NCI-H2196 treated with DMSO at 0.1 percent for 48 hours (cell line): Measurements from ENCODE around the gene ALG6.

ENCODE experiments used
- DNase-seq: peaks from one replicate; lab custom pipeline; 2025; ENCODE audit not compliant: unreplicated experiment; lab: John Stamatoyannopoulos, UW

Gene ALG6

GRCh38 chr1:63367215-63368103 lies at the start of gene ALG6:
ALG6 (plus strand) TSS chr1:63367627; CDS start chr1:63370978, 3,351 bp downstream.
- DNase-seq = peak; percentile 96

- DNase-seq = no peak
Measured at GRCh38 chr1:63317817-63318152, 49.6 kb upstream of the ALG6 start.

GRCh38 chr1:63318201-63318979 lies 49.0 kb upstream of the ALG6 start:
- DNase-seq = no peak

DNA sequence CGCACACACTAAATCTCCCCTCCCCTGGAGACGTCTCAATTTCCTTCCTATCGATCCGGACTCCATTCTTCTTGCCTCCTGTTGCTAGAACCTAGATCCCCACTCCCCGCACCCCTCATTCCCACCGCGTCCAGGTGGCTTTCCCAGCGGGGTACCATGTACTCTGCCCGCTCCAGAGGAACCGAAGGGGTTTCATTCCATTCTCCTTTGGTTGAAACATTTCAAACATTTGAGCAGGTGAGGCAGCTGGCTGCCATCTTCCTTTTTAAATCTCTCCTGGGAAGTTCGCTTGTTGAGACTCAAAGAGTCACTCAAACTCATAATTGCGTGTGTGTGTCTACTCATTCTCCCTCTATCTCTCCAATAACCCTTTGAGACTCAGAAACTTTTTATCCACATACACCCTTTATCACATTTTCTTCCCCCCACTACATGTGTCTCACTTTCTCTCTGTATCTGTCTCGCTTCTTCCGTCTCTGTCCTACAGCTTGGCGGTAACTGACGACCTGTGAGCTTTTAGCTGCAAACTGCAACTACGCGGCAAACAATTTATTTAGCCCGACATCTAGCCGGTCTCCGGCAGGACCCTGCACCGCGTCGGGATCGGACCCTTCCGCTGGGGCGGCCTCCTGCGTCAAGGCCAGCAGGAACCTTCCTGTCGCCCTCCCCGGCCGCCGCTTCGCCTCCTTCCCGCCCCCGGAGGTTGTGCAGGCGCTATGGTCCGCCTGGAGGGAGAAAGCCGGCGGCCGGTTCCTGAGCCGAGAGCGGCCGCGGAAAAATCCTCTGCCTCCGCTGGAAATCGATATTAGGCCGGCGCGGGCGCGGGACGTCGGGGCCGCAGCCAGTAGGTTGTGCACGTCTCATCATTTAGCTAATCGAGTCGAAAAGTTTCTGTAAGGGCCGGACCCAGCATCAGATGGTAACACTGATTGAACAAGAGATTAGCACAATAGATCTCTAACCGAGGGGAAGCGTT lies 48.1 kb upstream of the ALG6 start:
- DNase-seq = no peak

DNA sequence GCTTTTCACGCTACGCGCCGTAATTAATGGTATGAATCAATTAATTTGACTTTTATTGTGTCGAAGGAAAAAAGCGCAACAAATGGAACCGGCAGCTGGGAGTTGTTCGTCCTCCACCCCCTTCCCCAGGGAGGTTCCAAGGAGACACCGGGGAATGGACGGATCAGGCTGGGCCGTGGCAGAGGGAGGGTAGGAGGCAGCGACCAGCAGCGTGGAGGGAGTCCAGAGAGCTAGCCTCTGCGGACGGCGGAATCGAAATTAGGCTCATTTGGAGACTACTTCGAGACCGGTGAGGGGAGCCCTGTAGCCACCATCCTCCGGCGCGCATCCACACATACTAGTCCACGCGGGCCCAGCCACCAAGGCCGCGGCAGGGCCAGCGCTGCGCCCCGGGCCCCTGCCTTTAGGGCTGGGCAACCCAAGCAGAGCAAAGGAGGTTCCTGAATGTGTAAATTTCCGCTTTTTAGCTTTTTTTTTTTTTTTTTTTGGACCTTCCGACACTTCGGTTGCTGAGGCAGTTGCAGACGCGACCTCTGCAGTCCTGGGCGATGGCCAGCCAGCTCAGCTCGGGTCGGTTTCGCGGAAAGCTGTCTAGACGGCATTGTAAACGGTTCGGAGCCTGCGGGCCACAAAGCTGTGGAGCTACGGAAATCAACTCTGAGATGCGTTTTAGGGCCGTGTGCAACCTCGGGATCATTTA lies 47.3 kb upstream of the ALG6 start:
- no peak for DNase-seq

DNA sequence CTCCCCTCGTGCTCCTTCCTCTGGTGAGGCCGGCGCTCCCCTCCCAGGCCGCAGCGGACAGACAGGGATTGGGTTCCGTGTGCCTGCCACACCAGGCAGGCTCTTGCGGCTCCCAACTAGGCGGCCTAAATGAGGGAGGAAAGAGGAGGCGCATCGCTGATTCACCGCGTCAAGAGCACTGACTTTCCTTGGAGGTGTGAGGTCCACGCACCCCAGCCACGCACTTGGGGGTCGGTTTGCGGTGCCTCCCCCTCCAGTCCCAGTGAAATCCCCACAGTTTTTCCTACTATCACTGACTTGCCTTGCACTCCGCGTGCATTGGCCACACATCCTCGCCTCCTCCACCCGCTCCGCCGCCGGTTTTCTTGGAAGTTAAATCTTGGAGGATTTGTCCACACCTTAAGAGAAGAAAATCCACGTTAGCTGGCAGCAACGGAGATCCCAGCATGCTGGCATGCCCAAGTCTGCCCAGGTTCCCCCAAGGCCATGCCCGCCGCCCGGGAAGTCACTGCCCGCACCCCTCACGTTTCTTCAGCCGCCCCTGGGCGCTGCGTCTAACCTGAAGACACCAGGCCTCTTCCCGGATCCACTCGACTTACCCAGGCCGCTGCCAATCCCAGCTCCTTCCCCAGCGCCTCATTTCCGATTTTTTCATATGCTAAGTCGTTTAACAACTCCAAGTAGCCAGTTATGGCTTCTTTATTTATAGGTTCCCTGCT lies 46.2 kb upstream of the ALG6 start:
- no peak for DNase-seq

DNA sequence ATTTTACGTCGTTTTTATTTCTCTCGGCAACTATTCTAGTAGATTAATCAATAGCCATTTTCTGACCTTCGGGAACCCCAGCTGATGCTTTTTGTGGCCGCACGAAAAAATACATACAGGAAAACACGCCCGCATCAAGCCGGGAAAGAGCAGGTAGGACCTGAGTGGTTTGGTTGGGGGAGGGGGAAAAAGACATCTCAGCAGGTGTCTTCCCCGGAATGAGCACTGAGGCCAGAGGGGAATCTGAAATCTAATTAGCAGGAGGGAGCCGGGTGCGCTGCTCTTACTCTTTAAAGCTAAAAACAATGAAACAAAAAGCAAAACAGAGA lies 45.7 kb upstream of the ALG6 start:
- DNase-seq = no peak

DNA sequence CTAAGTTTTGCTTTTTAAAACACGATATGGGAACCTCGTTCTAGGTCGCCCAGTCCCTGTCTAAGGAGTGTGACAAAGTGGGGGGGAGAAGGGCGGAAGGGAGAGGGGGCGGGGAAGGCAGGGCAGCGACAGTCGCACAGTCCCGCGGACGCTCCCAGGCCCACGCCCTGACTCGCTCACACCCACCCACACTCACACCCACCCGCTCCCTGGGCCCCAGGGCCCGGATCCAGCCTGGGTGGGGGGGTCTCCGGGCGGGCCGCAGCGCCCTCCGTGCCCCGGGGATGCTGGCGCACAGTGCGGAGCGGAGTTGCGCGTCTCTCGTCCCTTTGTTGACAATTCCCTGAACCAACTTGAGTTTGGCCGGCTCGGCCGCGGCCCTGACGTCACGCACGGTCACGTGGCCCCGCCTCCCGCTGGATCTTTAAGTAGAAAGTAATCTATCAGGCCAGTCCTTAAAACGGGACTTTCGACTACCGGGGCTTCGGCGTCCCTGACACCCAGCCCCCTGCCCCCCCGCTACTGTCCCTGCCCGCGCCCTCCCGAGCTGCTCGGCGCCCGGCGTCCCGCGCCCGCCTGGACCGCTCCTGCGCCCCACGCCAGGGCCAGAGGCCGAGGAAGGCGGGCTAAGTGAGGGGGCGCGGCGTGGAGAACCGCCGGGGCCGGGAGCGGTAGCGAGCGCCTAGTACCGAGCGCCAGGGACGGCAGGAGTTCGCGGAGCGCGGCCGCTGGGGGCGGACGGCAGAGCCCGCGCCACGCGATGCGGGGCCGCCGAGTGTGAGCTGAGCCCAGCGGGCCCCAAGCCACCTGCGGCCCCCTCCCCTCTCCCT lies 45.1 kb upstream of the ALG6 start, which contains the start of gene FOXD3:
TSS of gene FOXD3 (plus strand) at position 454 of the 830 bp plus-strand sequence. CDS start 492 bp downstream, outside the sequence.
- peak; percentile 63 for DNase-seq

DNA sequence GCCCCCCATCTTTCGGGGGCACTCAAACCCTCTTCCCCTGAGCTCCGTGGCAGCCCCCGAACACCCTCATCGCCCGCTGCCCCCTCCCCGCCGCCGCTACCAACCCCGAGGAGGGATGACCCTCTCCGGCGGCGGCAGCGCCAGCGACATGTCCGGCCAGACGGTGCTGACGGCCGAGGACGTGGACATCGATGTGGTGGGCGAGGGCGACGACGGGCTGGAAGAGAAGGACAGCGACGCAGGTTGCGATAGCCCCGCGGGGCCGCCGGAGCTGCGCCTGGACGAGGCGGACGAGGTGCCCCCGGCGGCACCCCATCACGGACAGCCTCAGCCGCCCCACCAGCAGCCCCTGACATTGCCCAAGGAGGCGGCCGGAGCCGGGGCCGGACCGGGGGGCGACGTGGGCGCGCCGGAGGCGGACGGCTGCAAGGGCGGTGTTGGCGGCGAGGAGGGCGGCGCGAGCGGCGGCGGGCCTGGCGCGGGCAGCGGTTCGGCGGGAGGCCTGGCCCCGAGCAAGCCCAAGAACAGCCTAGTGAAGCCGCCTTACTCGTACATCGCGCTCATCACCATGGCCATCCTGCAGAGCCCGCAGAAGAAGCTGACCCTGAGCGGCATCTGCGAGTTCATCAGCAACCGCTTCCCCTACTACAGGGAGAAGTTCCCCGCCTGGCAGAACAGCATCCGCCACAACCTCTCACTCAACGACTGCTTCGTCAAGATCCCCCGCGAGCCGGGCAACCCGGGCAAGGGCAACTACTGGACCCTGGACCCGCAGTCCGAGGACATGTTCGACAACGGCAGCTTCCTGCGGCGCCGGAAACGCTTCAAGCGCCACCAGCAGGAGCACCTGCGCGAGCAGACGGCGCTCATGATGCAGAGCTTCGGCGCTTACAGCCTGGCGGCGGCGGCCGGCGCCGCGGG lies 44.2 kb upstream of the ALG6 start:
- DNase-seq = peak; percentile 28

DNA sequence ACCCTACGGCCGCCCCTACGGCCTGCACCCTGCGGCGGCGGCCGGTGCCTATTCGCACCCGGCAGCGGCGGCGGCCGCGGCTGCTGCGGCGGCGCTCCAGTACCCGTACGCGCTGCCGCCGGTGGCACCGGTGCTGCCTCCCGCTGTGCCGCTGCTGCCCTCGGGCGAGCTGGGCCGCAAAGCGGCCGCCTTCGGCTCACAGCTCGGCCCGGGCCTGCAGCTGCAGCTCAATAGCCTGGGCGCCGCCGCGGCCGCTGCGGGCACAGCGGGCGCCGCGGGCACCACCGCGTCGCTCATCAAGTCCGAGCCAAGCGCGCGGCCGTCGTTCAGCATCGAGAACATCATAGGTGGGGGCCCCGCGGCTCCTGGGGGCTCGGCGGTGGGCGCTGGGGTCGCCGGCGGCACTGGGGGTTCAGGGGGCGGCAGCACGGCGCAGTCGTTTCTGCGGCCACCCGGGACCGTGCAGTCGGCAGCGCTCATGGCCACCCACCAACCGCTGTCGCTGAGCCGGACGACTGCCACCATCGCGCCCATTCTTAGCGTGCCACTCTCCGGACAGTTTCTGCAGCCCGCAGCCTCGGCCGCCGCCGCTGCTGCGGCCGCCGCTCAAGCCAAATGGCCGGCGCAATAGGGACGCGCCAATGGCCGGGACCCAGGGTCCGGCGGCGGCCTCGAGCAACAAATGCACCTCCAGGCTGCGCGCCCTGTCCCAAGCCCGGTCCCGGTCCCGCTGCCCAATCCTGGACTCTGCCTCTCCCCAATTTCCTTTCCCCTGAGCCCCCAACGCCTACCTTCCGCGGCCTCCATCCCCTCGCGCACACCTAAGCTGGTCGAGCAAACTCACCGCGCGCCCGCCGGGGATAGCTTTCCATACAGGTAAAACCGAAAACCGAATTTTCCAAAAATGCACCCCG lies 43.3 kb upstream of the ALG6 start:
- DNase-seq = no peak

- no peak for DNase-seq
Measured at GRCh38 chr1:63324779-63325119, 42.7 kb upstream of the ALG6 start.

- no peak for DNase-seq
Measured at GRCh38 chr1:63325279-63325985, 42.0 kb upstream of the ALG6 start.

- DNase-seq = no peak
Measured at GRCh38 chr1:63326106-63326472, 41.3 kb upstream of the ALG6 start.

GRCh38 chr1:63326473-63327380 lies 40.7 kb upstream of the ALG6 start:
- no peak for DNase-seq

- DNase-seq = peak; percentile 30
Measured at GRCh38 chr1:63327417-63328054, 39.9 kb upstream of the ALG6 start.
